ENCODE data around the gene SNRNP40. TPM values are rescaled to one million over a fixed set of nuclear protein-coding genes. Genes with fewer than 3 reads are reported as not detected.

Gene SNRNP40
- total RNA-seq, 1 donor from 2014 or later = 70.7 TPM

DNA sequence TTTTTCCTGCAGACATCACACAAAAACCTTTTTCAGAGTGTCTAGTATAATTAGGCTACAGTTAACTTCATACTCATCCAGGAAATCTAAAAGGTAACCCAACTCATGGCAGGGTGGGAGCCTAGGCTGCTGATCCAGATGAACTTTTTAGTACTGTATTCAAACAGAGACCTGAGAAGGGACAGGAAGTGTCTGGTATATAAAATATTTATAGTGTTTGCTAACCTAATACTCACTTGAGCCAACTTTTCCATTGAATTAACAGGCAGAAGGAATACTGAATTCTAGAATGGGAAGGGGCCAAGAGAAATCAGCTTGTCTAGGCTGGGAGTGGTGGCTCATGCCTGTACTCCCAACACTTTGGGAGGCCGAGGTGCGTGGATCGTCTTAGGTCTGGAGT is 34.7 kb downstream of the SNRNP40 start:
- TF ChIP-seq, protein P1, sequence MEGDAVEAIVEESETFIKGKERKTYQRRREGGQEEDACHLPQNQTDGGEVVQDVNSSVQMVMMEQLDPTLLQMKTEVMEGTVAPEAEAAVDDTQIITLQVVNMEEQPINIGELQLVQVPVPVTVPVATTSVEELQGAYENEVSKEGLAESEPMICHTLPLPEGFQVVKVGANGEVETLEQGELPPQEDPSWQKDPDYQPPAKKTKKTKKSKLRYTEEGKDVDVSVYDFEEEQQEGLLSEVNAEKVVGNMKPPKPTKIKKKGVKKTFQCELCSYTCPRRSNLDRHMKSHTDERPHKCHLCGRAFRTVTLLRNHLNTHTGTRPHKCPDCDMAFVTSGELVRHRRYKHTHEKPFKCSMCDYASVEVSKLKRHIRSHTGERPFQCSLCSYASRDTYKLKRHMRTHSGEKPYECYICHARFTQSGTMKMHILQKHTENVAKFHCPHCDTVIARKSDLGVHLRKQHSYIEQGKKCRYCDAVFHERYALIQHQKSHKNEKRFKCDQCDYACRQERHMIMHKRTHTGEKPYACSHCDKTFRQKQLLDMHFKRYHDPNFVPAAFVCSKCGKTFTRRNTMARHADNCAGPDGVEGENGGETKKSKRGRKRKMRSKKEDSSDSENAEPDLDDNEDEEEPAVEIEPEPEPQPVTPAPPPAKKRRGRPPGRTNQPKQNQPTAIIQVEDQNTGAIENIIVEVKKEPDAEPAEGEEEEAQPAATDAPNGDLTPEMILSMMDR (IDR thresholded peaks at IDR 0.05; ENCODE audit: unreplicated experiment) = no peak
- no peaks in the 10 kb centered on the region for H3K9me3 Mint-ChIP-seq
- peaks cover 30% of the 10 kb centered on the region for H3K36me3 Mint-ChIP-seq
- no peak overlapping the region for H3K27ac Mint-ChIP-seq
- H3K27me3 Mint-ChIP-seq (ENCODE audit: low read depth) = no peaks in the 10 kb centered on the region
- no peak overlapping the region for H3K4me3 Mint-ChIP-seq
- DNase-seq (ENCODE audit: low spot score in 2 of 2, unreplicated experiment in 2 of 2) = no peak
- no peaks in the 10 kb centered on the region for H3K4me1 Mint-ChIP-seq

GRCh38 chr1:31259746-31260145 is 36.8 kb downstream of the SNRNP40 start:
- Mint-ChIP-seq H3K27me3 (ENCODE audit: low read depth) (no peaks in the 10 kb centered on the region), H3K9me3 (no peaks in the 10 kb centered on the region), H3K27ac (no peak overlapping the region), H3K36me3 (peaks cover 24% of the 10 kb centered on the region), H3K4me1 (no peaks in the 10 kb centered on the region), H3K4me3 (no peak overlapping the region)
- TF ChIP-seq, protein P1 (IDR thresholded peaks at IDR 0.05; ENCODE audit: unreplicated experiment) = no peak
- no peak for DNase-seq (ENCODE audit: low spot score in 2 of 2, unreplicated experiment in 2 of 2)

- no peak for DNase-seq (ENCODE audit: low spot score in 2 of 2, unreplicated experiment in 2 of 2)
- Mint-ChIP-seq H3K27ac (no peak overlapping the region), H3K27me3 (ENCODE audit: low read depth) (no peaks in the 10 kb centered on the region), H3K4me3 (no peak overlapping the region), H3K9me3 (no peaks in the 10 kb centered on the region), H3K4me1 (no peaks in the 10 kb centered on the region), H3K36me3 (peaks cover 22% of the 10 kb centered on the region)
- TF ChIP-seq, protein P1 (IDR thresholded peaks at IDR 0.05; ENCODE audit: unreplicated experiment) = no peak
These were observed 38.0 kb downstream of the SNRNP40 start for GRCh38 chr1:31258581-31258980.

- Mint-ChIP-seq H3K36me3 (peaks cover 22% of the 10 kb centered on the region), H3K4me1 (no peaks in the 10 kb centered on the region), H3K9me3 (no peaks in the 10 kb centered on the region), H3K27me3 (ENCODE audit: low read depth) (no peaks in the 10 kb centered on the region), H3K4me3 (no peak overlapping the region), H3K27ac (no peak overlapping the region)
- no peak for DNase-seq (ENCODE audit: low spot score in 2 of 2, unreplicated experiment in 2 of 2)
- TF ChIP-seq, protein P1 (IDR thresholded peaks at IDR 0.05; ENCODE audit: unreplicated experiment) = no peak
These were observed 39.4 kb downstream of the SNRNP40 start for GRCh38 chr1:31257213-31257612.

DNA sequence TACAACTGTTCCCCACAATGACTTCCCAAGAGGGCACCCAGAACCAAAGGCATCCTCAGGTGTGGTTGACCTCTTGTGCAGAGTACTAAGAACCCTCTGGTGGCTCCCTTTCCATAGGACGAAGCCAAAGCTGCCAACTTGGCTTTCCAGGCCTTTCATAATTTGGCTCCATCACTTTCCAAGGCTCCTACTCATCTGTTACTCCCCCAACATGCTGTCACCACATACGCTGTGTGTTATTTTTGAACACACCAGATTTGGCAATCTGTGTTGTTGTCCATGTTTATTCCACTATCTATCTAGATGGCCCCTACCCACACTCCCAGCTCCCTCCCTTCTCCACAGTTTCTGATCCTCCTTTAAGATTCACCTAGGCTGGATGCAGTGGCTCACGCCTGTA is 46.7 kb downstream of the SNRNP40 start:
- Mint-ChIP-seq H3K27me3 (ENCODE audit: low read depth) (no peaks in the 10 kb centered on the region), H3K9me3 (no peaks in the 10 kb centered on the region), H3K4me3 (no peak overlapping the region), H3K4me1 (no peaks in the 10 kb centered on the region), H3K27ac (no peak overlapping the region), H3K36me3 (no peaks in the 10 kb centered on the region)
- TF ChIP-seq, protein P1 (IDR thresholded peaks at IDR 0.05; ENCODE audit: unreplicated experiment) = no peak
- DNase-seq (ENCODE audit: low spot score in 2 of 2, unreplicated experiment in 2 of 2) = no peak

GRCh38 chr1:31248276-31248675 is 48.3 kb downstream of the SNRNP40 start:
- H3K27ac Mint-ChIP-seq = no peak overlapping the region
- H3K36me3 Mint-ChIP-seq = no peaks in the 10 kb centered on the region
- H3K27me3 Mint-ChIP-seq (ENCODE audit: low read depth) = no peaks in the 10 kb centered on the region
- H3K4me1 Mint-ChIP-seq = no peaks in the 10 kb centered on the region
- no peak overlapping the region for H3K4me3 Mint-ChIP-seq
- no peaks in the 10 kb centered on the region for H3K9me3 Mint-ChIP-seq
- TF ChIP-seq, protein P1 (IDR thresholded peaks at IDR 0.05; ENCODE audit: unreplicated experiment) = no peak
- DNase-seq (ENCODE audit: low spot score in 2 of 2, unreplicated experiment in 2 of 2) = no peak
